ENCODE results near the gene PDCD10.

DNA sequence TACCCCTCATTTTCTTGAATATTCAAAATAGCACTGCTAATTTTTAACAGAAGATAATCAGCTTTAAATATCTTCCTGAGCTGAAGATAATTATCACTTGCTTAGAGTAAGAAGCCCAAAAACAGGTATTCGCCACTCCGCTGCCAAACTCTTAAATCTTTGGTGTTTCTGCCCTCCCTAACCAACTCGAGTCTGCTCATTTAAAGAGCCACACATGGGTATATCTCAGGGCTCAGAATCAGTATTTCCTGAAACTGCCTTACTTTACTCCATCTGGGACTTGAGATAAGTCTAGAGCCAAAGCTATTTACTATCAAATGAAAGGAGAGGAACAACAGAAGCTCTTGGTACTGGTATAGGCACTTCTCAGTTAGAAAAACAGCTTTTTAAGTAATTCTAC is 10.8 kb downstream of the PDCD10 start:
- TF ChIP-seq EP300 (conservative IDR thresholded peaks at IDR 0.05; ENCODE audit: poor library complexity, severe bottlenecking): no peak
- TF ChIP-seq, protein P1, sequence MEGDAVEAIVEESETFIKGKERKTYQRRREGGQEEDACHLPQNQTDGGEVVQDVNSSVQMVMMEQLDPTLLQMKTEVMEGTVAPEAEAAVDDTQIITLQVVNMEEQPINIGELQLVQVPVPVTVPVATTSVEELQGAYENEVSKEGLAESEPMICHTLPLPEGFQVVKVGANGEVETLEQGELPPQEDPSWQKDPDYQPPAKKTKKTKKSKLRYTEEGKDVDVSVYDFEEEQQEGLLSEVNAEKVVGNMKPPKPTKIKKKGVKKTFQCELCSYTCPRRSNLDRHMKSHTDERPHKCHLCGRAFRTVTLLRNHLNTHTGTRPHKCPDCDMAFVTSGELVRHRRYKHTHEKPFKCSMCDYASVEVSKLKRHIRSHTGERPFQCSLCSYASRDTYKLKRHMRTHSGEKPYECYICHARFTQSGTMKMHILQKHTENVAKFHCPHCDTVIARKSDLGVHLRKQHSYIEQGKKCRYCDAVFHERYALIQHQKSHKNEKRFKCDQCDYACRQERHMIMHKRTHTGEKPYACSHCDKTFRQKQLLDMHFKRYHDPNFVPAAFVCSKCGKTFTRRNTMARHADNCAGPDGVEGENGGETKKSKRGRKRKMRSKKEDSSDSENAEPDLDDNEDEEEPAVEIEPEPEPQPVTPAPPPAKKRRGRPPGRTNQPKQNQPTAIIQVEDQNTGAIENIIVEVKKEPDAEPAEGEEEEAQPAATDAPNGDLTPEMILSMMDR (IDR thresholded peaks at IDR 0.05; ENCODE audit: poor library complexity, severe bottlenecking): no peak
- no peak for TF ChIP-seq MXI1 (conservative IDR thresholded peaks at IDR 0.05; ENCODE audit: poor library complexity, severe bottlenecking)
- TF ChIP-seq TAF1 (IDR thresholded peaks at IDR 0.05; ENCODE audit: low read depth): no peak
- no peak for TF ChIP-seq POLR2AphosphoS5 (IDR thresholded peaks at IDR 0.05)
- TF ChIP-seq EZH2 (IDR thresholded peaks at IDR 0.05; ENCODE audit: borderline replicate concordance, insufficient read depth, low read length, poor library complexity, severe bottlenecking): no peak
- TF ChIP-seq, protein P2, sequence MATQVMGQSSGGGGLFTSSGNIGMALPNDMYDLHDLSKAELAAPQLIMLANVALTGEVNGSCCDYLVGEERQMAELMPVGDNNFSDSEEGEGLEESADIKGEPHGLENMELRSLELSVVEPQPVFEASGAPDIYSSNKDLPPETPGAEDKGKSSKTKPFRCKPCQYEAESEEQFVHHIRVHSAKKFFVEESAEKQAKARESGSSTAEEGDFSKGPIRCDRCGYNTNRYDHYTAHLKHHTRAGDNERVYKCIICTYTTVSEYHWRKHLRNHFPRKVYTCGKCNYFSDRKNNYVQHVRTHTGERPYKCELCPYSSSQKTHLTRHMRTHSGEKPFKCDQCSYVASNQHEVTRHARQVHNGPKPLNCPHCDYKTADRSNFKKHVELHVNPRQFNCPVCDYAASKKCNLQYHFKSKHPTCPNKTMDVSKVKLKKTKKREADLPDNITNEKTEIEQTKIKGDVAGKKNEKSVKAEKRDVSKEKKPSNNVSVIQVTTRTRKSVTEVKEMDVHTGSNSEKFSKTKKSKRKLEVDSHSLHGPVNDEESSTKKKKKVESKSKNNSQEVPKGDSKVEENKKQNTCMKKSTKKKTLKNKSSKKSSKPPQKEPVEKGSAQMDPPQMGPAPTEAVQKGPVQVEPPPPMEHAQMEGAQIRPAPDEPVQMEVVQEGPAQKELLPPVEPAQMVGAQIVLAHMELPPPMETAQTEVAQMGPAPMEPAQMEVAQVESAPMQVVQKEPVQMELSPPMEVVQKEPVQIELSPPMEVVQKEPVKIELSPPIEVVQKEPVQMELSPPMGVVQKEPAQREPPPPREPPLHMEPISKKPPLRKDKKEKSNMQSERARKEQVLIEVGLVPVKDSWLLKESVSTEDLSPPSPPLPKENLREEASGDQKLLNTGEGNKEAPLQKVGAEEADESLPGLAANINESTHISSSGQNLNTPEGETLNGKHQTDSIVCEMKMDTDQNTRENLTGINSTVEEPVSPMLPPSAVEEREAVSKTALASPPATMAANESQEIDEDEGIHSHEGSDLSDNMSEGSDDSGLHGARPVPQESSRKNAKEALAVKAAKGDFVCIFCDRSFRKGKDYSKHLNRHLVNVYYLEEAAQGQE (IDR thresholded peaks at IDR 0.05; ENCODE audit: borderline replicate concordance): no peak
- no peak for TF ChIP-seq RAD21 (conservative IDR thresholded peaks at IDR 0.05)

Data from neural cell (in vitro differentiated cells).